Activated CD4-positive, alpha-beta T cell treated with anti-CD3 and anti-CD28 coated beads for 24 hours (primary cell): ENCODE results near the gene COG7.
"Not testable (repeated sequence)": the region's sequence is repeated elsewhere in the genome, so short reads cannot be mapped to it uniquely, and the experiment has no call there.

ENCODE experiments used
- DNase-seq, 2 donors: peaks; one replicate each; pipeline ENCODE4 v3.0.0-alpha.2; 2020; ENCODE audit warnings: low read depth in 2 of 2

Gene COG7

DNA sequence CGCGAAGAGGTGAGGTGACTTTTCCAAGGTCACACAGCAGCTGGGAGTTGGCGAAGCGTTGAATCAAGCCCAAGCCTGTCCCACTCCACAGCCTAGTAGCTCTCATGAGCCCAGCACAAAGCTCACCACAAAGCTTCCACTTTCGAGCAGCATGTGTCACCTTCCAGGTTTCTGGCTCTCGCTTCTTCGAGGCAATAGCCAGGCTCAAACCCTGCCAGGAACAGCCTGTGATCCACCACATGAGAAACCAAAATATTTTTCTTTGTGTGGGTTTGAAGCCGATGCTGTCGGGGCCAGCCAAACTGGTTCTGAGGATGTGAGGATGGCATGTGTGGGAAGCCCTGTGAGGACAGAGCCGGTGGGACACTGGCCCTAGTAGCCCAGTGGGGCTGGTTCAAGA is 68.1 kb downstream of the COG7 start:
- no peak for DNase-seq

- no peak for DNase-seq
Measured at GRCh38 chr16:23383881-23384280, 69.1 kb downstream of the COG7 start.

- DNase-seq, result no peak
Measured at GRCh38 chr16:23382279-23382678, 70.7 kb downstream of the COG7 start.

DNA sequence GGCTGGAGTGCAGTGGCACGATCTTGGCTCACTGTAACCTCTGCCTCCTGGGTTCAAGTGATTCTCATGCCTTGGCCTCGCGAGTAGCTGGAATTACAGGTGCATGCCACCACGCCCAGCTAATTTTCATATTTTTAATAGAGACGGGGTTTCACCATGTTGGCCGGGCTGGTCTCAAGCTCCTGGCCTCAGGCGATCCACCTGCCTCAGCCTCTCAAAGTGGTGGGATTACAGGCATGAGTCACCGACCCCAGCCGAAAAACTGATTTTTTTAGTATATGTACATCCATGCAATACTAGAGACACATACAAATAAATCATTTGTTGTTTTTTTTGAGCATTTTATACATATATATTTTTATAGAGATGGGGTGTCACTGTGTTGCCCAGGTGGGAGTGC is 71.3 kb downstream of the COG7 start:
- not testable (repeated sequence) for DNase-seq

DNA sequence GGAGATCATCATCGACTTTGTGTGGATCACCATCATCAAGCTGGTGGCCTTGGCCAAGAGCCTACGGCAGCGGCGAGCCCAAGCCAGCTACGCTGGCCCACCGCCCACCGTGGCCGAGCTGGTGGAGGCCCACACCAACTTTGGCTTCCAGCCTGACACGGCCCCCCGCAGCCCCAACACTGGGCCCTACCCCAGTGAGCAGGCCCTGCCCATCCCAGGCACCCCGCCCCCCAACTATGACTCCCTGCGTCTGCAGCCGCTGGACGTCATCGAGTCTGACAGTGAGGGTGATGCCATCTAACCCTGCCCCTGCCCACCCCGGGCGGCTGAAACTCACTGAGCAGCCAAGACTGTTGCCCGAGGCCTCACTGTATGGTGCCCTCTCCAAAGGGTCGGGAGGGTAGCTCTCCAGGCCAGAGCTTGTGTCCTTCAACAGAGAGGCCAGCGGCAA is 72.5 kb downstream of the COG7 start:
- no peak for DNase-seq

DNA sequence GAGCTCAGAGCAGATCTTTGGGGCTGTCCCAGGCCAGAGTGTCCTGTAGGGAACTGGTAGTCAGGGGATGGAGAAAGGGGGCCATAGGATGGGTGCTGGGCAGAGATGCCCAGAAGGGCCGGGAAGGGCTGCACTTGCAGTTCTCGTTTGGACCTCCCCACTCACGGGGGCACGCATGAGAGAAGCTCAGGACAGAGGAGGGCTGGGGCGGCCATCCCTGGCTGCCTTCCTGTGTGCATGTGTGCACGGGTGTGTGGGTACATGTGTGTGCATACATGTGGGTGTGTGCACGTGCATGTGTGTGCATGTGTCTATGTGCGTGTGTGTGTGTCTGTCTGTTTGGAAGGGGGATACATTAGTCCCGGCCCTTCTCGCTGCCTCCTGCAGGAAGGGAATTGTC is 73.3 kb downstream of the COG7 start:
- no peak for DNase-seq

DNA sequence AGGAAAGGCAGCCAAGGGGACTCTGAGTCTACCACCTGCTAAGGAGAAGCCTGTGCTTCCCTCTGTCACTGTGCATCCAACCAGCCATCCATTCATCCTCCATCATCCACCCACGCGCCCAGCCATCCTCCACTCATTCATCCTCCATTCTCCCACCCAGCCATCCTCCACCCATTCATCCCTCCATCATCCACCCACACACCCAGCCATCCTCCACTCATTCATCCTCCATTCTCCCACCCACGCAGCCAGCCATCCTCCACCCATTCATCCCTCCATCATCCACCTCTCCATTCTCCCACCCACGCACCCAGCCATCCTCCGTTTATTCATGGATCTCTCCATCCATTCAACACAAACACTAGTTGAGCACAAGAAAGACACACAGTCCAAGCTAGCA is 74.1 kb downstream of the COG7 start:
- no peak for DNase-seq

DNA sequence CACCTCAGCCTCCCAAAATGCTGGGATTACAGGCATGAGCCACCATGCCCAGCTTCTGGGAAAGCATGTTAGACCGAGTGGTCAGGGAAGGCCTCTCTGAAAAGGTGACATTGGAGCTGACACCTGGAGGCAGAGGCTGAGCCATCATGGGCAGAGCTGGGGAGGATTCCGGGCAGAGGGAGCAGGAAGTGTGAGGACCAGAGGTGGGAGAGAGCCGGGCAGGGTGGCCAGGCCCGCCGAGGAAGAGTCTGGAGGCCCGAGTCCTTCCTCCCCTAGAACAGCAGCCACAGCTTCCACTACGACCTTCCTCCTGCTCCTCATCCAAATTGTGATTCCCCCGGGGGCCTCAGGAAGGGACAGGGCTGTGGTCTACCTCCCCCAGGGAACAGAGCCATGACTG is 74.7 kb downstream of the COG7 start:
- no peak for DNase-seq

GRCh38 chr16:23377071-23377931 is 75.7 kb downstream of the COG7 start:
- no peak for DNase-seq

DNA sequence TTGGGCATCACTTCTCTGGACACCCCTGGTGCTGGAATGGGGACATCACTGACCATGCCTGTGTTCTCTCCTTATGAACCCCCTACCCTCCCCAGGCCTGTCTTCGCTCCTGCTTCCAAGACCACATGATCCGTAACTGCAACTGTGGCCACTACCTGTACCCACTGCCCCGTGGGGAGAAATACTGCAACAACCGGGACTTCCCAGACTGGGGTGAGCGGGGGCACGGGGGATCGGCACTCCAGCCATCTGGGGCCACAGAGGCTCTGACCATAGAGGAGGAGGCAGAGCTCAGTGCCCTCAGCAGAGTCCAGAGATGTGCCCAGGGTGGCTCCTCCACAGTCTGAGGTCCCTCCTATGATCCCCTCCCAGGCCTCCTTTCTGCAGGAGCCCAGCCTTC is 77.3 kb downstream of the COG7 start:
- DNase-seq, result no peak

GRCh38 chr16:23374721-23375510 is 78.1 kb downstream of the COG7 start:
- no peak for DNase-seq

DNA sequence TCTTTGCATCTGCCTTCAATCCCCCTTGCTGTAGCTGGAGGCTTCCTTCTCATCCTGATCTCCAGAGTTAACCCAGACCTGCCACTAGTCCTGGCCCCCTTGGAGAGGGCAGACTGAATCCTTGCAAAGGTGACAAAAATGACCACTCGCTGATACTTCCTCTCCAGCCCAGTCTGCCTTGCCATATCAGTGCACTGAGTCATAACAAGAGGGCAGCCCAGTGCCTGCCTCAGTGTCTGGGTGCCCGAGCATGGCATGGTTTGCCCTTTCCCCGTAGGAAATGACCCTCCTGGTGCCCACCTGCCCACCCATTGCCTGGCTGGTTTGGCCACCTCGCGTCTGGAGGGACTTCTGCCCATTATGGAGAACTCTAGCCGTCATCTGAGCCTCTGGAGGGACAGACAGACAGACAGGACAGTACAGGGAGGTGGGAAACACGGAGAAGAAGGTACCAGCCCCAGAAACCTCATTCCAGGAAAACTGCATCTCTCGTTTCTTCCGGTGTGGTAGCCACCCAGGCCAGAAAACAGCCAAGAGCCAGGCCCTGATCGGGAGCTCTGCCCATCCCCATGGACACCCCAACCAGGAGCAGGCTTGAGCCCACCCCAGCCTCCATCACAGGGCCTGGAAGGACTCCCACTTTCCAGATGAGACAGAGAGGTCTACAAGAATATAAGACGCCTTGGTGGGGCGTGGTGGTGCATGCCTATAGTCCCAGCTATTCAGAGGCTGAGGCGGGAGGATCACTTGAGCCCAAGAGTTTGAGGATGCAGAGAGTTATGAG is 79.4 kb downstream of the COG7 start:
- DNase-seq, result no peak

DNA sequence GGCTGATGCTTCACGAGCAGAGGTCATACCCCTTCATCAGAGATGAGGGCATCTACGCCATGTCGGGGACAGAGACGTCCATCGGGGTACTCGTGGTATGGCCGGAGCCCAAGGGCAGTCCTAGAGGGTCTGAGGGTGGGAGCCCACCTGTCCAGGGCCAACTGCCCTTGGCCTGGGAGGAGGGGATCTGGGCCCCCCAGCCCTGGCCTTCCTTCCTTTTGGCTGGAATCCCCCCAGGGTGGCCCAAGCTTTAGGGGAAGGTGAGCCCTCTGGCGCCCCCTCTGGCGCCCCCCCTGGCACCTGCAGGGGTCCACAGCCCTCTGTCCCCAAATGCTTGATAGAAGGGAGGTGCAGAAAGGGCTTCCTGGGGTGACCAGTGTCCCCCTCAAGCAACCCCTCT is 81.6 kb downstream of the COG7 start:
- no peak for DNase-seq

DNA sequence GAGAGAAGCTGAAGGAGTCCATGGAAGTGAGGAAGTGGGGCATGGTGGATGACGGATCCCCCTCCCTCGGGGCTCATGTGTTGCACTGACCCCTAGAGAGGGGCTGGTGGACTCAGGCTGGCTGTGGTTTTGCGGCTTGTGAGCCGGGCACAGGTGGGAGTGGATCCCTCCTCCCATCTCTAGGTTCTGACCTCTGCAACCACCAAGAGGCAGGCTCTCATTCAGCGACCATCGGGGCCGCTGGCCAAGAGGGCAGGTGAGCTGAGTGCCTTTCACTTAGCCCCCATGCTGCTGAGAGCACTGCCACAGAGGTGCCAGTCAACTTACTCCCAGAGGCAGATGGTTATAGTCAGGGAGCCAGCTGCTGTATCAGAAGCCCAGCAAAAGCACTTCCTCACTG is 83.6 kb downstream of the COG7 start:
- no peak for DNase-seq

DNA sequence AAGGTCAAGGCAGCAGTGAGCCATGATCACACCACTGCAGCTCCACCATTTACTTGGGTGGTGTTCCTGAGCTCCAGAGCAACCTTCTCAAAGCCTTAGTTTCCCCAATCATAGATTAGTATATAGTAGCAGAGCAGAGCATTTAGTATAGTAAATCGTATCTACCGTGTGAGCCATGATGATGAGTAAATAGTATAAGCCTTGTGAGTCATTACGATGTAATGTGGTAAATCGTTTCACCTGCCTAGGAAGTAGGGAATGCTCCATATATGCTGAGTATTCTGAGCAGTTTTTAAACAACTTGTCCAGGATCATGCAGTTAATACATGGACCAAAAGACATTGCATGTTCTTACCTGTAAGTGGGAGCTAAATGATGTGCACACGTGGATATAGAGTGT is 84.5 kb downstream of the COG7 start:
- no peak for DNase-seq

- DNase-seq, result no peak
Measured at GRCh38 chr16:23367988-23368387, 85.0 kb downstream of the COG7 start.

GRCh38 chr16:23367564-23367963 is 85.4 kb downstream of the COG7 start:
- DNase-seq, result no peak

DNA sequence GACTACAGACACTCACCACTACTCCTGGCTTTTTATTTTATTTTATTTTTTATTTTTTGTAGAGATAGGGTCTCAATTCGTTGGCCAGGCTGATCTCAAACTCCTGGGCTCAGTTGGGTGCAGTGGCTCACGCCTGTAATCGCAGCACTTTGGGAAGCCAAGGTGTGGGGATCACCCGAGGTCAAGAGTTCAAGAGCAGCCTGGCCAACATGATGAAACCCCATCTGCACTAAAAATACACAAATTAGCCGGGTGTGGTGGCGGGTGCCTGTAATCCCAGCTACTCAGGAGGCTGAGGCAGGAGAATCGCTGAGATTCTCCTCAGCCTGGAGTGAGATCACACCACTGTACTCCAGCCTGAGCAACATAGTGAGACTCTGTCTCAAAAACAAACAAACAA is 86.6 kb downstream of the COG7 start:
- DNase-seq, result not testable (repeated sequence)

DNA sequence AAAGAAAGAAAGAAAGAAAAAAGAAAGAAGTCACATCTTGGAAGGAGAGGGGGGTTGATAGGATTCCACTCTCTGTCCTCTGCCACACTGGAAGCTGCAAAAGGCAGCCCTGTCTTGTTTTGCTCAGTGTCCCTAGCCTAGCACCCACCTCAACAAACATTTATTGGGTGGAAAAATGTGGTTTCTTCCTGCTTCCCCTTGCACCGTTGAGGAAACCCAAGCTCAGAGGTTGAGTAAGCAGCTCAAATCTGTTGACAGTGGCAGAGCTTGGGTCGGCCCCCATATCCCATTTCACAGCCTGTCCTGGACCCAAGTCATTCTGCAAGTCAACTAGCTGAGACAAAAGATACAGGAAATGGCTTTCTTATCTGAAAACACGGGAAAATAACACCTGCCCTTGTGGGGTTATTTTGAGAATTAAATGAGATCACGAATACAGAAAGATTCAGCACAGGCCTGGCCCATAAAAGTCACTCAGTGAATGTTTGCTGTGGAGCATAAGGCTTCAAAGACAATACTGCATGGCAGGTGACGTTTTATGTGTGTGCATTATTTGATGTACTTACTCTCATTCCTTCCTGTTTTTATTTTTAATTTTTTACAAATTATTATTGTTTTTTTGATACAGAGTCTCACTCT is 87.3 kb downstream of the COG7 start:
- no peak for DNase-seq

- no peak for DNase-seq
Measured at GRCh38 chr16:23362460-23363317, 90.3 kb downstream of the COG7 start.
